GM21381 (cell line): ENCODE measurements around the gene ADCY9.
"Not testable (repeated sequence)": the region's sequence is repeated elsewhere in the genome, so short reads cannot be mapped to it uniquely, and the experiment has no call there.

ENCODE experiments used
- ATAC-seq: cut with Tn5 transposase; IDR thresholded peaks from one replicate; pipeline ENCODE4 v1.9.1; 2021; ENCODE audit warnings: mild to moderate bottlenecking, moderate library complexity; ENCODE audit not compliant: unreplicated experiment

Gene ADCY9

GRCh38 chr16:4094127-4094773 lies 22.0 kb downstream of the ADCY9 start:
- no peak for ATAC-seq

DNA sequence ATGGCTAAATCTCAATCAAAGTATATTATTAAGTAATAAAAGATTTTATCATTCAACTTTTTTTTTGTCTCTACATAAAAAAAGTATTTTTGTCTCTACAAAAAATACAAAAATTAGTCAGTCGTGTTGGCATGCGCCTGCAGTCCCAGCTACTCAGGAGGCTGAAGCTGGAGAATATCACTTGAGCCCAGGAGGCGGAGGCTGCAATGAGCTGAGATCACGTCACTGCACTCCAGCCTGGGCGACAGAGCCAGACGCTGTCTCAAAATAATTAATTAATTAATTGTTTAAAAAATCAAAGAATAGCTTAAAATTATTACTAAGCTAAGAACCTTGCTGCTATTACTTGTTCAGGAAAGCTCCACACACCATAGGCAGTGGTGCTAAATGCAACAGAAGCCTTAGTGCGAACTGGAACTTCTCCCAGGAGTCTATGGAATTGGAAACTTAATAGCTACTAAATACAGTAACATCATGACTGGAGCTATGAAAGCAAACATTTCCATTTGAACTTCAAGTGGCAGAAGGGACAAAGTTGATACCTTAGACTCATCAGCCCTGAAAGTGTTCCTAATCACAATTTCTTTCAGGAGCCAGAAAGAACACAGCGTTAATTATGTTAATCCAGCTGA lies 22.6 kb downstream of the ADCY9 start:
- no peak for ATAC-seq

DNA sequence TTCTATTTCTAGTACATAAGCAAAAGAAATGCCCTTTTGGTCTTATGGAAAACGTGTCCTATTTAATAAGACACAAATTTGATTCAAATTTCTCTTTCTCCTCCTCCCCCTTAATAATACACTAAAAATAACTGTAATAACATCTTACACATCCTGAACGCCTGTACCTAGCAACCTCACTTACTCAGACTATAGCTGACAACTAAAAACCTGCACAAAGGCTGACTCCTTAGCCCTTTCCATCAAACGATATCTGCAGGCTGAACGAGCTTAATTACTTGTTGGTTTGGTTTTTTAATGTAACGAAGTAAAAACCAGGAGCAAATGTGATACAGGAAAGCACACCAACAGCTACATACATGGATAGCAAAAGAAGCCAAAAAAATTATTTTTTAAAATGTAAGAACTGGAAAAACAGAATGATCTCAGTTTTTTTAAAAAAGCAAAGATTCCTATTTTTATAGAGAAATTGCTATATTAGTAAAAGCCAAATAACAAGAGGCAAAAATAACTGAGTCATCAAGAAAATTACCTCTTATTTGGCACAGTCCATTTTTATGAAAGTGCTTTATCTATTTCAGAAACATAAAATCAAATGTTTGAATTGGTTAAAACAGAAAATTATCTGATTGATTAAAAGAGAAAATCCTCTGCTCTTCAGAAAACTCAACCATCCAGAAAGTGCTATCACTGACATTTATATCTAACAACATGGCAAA lies 23.5 kb downstream of the ADCY9 start:
- no peak for ATAC-seq

DNA sequence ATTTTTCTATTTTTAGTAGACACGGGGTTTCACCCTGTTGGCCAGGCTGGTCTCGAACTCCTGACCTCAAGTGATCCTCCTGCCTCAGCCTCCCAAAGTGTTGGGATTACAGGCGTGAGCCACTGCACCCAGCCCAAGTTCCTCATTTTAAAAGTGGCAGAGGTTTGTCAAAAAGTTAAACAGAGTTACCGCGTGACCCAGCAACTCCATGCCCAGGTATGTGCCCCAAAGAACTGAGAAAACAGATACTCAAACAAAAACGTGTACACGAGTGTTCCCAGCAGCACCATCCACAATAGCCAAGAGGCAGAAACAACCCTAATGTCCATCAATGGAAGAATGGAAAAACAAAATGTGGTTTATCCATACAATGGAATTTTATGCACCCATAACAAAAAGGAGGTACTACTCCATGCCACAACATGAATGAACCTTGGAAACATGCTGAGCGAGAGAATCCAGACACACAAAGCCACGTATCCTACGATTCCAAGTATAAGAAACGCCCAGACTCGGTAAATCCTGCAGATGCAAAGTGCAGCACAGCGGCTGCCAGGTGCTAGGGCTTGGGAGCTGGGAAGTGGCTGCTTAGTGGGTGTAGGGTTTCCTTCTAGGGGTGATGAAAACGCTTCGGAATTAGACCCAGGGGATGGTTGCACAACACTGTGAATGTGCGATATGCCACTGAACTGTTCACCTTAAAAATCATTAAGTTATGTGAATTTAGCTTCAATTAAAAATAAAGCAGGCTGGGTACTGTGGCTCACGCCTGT lies 24.8 kb downstream of the ADCY9 start:
- ATAC-seq, result no peak

- no peak for ATAC-seq
Observed at GRCh38 chr16:4090351-4090851, 25.8 kb downstream of the ADCY9 start.

- no peak for ATAC-seq
Observed at GRCh38 chr16:4089811-4090301, 26.4 kb downstream of the ADCY9 start.

DNA sequence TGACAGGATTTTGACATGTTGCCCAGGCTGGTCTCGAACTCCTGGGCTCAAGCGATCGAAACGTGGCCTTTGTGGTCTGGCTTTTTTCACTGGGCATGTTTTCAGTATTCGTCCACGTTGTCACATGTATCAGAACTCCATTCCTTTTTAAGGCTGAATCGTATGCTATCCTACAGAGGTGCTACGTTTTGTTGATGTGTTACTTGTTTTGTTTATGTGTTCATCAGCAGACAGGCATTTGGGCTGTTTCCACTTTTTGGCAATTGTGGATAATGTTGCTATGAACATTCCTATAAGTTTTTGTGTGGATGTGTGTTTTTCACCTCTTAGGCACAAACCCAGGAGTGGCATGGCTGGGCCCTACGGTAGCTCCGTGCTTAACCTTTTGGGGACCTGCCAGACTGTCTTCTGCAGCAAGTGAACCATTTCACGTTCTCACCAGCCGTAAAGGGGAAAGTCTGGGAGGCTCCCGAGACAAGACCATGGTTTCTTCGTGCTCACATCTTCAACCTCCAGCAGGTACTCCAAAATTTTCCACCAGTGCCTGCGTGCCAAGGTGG lies 26.9 kb downstream of the ADCY9 start:
- ATAC-seq, result no peak

GRCh38 chr16:4087990-4088577 lies 28.2 kb downstream of the ADCY9 start:
- no peak for ATAC-seq

DNA sequence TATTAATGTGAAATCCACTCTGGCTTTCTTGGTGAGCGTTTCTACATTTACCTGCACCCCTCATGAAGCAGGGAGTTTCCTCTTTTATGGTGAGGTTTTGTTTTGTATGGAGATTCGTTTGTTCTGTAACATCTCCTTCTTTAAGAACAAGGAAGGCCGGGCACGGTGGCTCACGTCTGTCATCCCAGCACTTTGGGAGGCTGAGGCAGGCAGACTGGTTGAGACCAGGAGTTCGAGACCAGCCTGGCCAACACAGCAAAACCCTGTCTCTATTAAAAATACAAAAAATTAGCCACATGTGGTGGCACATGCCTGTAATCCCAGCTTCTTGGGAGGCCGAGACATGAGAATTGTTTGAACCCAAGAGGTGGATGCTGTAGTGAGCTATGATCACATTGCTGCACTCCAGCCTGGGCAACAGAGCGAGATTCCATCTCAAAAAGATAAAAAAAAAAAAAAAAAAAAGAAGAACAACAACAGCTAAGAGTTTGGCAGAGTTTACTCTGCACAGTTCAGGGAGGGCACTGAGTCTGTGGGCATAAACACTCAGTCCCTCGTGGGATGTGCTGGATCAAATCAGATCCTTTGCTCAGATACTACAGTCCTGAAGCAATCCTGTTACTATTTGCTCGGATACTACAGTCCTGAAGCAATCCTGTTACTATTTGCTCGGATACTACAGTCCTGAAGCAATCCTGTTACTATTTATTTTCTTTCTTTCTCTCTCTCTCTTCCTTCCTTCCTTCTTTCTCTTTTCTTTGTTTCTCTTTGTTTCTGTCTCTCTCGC lies 28.9 kb downstream of the ADCY9 start:
- no peak for ATAC-seq

- no peak for ATAC-seq
Observed at GRCh38 chr16:4086153-4086552, 30.1 kb downstream of the ADCY9 start.

GRCh38 chr16:4085405-4085970 lies 30.8 kb downstream of the ADCY9 start:
- ATAC-seq, result no peak

DNA sequence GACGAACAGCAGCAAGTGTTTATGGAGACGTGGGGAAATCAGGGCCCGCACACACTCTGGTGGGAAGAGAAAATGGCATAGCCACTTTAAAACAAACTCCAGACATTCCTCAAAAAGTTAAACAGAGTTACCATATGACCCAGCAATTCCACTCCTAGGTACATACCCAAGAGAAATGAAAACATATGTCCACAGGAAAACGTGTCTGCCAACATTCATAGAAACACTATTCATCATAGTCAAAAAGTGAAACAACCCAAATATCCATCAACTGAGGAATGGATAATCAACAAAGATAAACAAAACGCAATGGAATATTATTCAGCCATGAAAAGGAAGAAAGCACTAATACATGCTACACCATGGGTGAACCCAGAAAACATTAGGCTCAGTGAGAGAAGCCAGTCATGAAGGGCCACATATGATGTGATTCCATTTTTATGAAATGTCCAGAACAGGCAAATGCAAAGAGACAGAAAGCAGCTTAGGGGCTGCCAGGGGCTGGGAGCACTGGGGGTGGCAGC lies 32.8 kb downstream of the ADCY9 start:
- ATAC-seq, result no peak

DNA sequence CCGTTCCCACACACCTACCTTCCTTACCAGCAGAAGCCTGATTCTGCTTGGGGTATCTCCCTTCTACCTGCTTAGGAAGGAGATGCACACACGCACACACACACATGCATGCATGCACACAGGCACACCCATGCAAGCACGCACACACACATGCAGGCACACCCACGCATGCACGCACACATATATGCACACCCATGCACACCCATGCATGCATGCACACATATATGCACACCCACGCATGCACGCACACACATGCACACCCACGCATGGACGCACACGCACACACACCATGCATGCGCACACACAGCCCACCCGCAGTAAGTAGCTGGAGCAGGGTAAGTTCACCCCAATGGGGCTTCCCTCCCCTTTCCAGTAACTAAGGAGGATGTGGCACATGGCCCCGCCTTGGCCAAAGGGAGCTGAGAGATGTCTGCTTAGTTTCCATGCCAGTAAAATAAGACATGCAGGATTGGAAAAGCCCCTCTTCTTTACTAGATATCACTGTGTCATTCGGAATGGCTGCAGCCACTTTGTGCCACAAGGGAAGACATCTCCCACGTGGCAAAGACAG lies 33.7 kb downstream of the ADCY9 start:
- no peak for ATAC-seq

DNA sequence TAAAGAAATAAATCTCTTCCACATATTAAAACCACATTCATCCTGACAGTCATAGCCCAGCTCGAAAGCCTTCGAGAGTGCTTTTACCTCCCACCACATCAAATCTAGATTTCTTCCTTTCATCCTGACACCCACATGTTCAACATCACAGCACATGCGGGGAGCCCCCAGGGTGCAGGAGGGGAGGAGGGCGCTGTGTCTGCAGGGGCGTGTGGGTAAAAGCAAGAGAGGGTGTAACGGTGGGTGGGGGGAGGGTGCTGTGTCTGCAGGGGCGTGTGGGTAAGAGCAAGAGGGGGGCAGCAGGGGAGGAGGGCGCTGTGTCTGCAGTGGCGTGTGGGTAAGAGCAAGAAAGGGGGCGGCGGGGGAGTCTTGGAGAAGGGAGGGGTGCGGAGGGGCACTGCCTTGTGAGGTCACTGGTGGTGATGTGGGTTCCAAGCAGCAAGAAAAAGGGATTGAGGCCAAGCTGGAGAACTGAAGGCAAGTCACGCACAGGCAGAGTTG lies 34.7 kb downstream of the ADCY9 start:
- ATAC-seq, result no peak

DNA sequence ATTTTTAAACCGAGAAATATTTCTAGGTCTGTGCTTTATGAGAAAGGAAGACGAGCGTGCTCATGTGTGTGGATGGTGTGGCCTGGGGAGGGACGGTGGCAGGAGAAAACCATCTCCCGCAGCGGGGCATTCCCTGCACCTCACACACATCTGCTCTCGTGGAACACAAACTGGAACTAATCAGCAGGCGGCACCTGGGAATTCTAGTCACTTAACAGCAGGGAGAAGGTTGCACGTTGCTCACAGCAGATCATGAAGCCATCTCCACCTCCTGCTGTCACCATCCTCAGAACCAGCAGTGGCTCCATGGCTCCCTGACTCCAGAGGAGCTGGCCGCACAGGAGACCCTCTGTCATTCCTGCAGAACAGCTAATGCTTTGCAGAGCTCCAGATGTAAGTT lies 35.2 kb downstream of the ADCY9 start:
- no peak for ATAC-seq

GRCh38 chr16:4077174-4077649 lies 39.0 kb downstream of the ADCY9 start:
- ATAC-seq, result no peak

- ATAC-seq, result no peak
Observed at GRCh38 chr16:4075534-4075933, 40.7 kb downstream of the ADCY9 start.

DNA sequence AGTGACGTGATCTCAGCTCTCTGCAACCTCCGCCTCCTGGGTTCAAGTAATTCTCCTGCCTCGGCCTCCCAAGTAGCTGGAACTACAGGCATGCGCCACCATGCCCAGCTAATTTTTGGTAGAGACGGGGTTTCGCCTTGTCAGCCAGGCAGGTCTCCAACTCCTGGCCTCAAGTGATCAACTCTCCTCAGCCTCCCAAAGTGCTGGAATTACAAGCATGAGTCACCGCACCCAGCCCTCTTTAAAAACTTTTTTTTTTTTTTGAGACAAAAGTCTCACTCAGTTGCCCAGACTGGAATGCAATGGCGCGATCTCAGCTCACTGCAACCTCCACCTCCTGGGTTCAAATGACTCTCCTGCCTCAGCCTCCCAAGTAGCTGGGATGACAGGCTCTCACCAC lies 43.1 kb downstream of the ADCY9 start:
- ATAC-seq, result not testable (repeated sequence)
